Astrocyte (in vitro differentiated cells and primary cell): ENCODE measurements around the gene RPL12. TPM values are rescaled to one million over a fixed set of nuclear protein-coding genes. Genes with fewer than 3 reads are reported as not detected.

Source experiments
- DNase-seq: peaks from one replicate; pipeline ENCODE4 v3.0.0-alpha.2; 2010; ENCODE audit warnings: low read depth
- FAIRE-seq: peaks from 2 replicates; lab custom pipeline; 2011; peaks lifted over from hg19 to GRCh38; lab: Jason Lieb, UNC
- H2AFZ ChIP-seq: 2 replicates; pipeline ENCODE4 v1.6.0; 2012; ENCODE audit warnings: low read depth, low read length, inconsistent platforms
- H3K27ac ChIP-seq: 2 replicates; pipeline ENCODE4 v1.5.1; 2011; ENCODE audit warnings: low read depth, low read length, inconsistent platforms
- H3K27me3 ChIP-seq: 2 replicates; pipeline ENCODE4 v1.6.0; 2011; ENCODE audit warnings: low read length, inconsistent platforms; ENCODE audit not compliant: insufficient read depth
- H3K36me3 ChIP-seq: 2 replicates; pipeline ENCODE4 v1.5.1; 2011; ENCODE audit warnings: low read length, inconsistent platforms; ENCODE audit not compliant: insufficient read depth
- H3K4me1 ChIP-seq: 2 replicates; pipeline ENCODE4 v1.5.1; 2011; ENCODE audit warnings: low read length, inconsistent platforms; ENCODE audit not compliant: insufficient read depth
- H3K4me2 ChIP-seq: 2 replicates; pipeline ENCODE4 v1.6.0; 2012; ENCODE audit warnings: low read length, inconsistent platforms
- H3K4me3 ChIP-seq: 2 replicates; pipeline ENCODE4 v1.5.1; 2011; ENCODE audit warnings: low read depth, mild to moderate bottlenecking, low read length, inconsistent platforms; ENCODE audit not compliant: insufficient read depth
- H3K79me2 ChIP-seq: 2 replicates; pipeline ENCODE4 v1.6.0; 2012; ENCODE audit warnings: mild to moderate bottlenecking, low read length, inconsistent platforms; ENCODE audit not compliant: insufficient read depth
- H3K9ac ChIP-seq: 2 replicates; pipeline ENCODE4 v1.6.0; 2012; ENCODE audit warnings: mild to moderate bottlenecking, low read length, inconsistent platforms
- H3K9me3 ChIP-seq: 2 replicates; pipeline ENCODE4 v1.5.1; 2012; ENCODE audit warnings: low read depth, mild to moderate bottlenecking, low read length, inconsistent platforms; ENCODE audit not compliant: insufficient read depth
- H4K20me1 ChIP-seq: 2 replicates; pipeline ENCODE4 v1.6.0; 2012; ENCODE audit warnings: low read length, inconsistent platforms; ENCODE audit not compliant: insufficient read depth
- H3K27ac Mint-ChIP-seq: one replicate; pipeline ENCODE4 v1.8.0; 2021; ENCODE audit warnings: mild to moderate bottlenecking, mixed read lengths; ENCODE audit not compliant: unreplicated experiment
- H3K27me3 Mint-ChIP-seq: one replicate; pipeline ENCODE4 v1.8.0; 2021; ENCODE audit warnings: low read depth, mixed read lengths; ENCODE audit not compliant: unreplicated experiment
- H3K36me3 Mint-ChIP-seq: one replicate; pipeline ENCODE4 v1.8.0; 2021; ENCODE audit warnings: low read depth, mixed read lengths; ENCODE audit not compliant: unreplicated experiment
- H3K4me1 Mint-ChIP-seq: one replicate; pipeline ENCODE4 v1.8.0; 2021; ENCODE audit warnings: low read depth, mixed read lengths; ENCODE audit not compliant: unreplicated experiment
- H3K4me3 Mint-ChIP-seq: one replicate; pipeline ENCODE4 v1.8.0; 2021; ENCODE audit warnings: mild to moderate bottlenecking, moderate library complexity, mixed read lengths; ENCODE audit not compliant: unreplicated experiment
- H3K9me3 Mint-ChIP-seq: one replicate; pipeline ENCODE4 v1.8.0; 2021; ENCODE audit warnings: mild to moderate bottlenecking, mixed read lengths; ENCODE audit not compliant: unreplicated experiment
- CTCF ChIP-seq: IDR thresholded peaks from 2 replicates; pipeline ENCODE4 v1.5.1; 2011; ENCODE audit warnings: low read depth, mild to moderate bottlenecking, inconsistent platforms, low read length, moderate library complexity; ENCODE audit not compliant: insufficient read depth
- EZH2 ChIP-seq: IDR thresholded peaks from 2 replicates; pipeline ENCODE4 v1.6.1; 2012; ENCODE audit warnings: mild to moderate bottlenecking, low read length, inconsistent platforms; ENCODE audit not compliant: insufficient read depth
- total RNA-seq: library from RNA; stranded (reverse); gene quantifications from 2 replicates; pipeline ENCODE4 v1.2.1, GENCODE V29; 2021

The RPL12 gene
- total RNA-seq, 1 donor from 2014 or later = 1,189 TPM

- Mint-ChIP-seq H3K4me3 (no peak overlapping the region), H3K9me3 (no peaks in the 10 kb centered on the region), H3K4me1 (no peaks in the 10 kb centered on the region), H3K27me3 (no peaks in the 10 kb centered on the region), H3K36me3 (peaks cover 6% of the 10 kb centered on the region), H3K27ac (no peak overlapping the region)
- no peaks in the 10 kb centered on the region for H3K36me3 ChIP-seq
- H2AFZ ChIP-seq = no peak overlapping the region
- FAIRE-seq (no peak), DNase-seq (no peak)
- H3K79me2 ChIP-seq = peaks cover 6% of the 10 kb centered on the region
- peaks cover 9% of the 10 kb centered on the region for H4K20me1 ChIP-seq
- no peaks in the 10 kb centered on the region for H3K9me3 ChIP-seq
- H3K27me3 ChIP-seq = no peaks in the 10 kb centered on the region
- TF ChIP-seq CTCF = no peak
- TF ChIP-seq EZH2 = no peak
- H3K4me3 ChIP-seq = no peak overlapping the region
- no peaks in the 10 kb centered on the region for H3K4me1 ChIP-seq
- no peak overlapping the region for H3K9ac ChIP-seq
- H3K4me2 ChIP-seq = no peak overlapping the region
- no peak overlapping the region for H3K27ac ChIP-seq
Measured at GRCh38 chr9:127403507-127404192, 47.6 kb downstream of the RPL12 start.

DNA sequence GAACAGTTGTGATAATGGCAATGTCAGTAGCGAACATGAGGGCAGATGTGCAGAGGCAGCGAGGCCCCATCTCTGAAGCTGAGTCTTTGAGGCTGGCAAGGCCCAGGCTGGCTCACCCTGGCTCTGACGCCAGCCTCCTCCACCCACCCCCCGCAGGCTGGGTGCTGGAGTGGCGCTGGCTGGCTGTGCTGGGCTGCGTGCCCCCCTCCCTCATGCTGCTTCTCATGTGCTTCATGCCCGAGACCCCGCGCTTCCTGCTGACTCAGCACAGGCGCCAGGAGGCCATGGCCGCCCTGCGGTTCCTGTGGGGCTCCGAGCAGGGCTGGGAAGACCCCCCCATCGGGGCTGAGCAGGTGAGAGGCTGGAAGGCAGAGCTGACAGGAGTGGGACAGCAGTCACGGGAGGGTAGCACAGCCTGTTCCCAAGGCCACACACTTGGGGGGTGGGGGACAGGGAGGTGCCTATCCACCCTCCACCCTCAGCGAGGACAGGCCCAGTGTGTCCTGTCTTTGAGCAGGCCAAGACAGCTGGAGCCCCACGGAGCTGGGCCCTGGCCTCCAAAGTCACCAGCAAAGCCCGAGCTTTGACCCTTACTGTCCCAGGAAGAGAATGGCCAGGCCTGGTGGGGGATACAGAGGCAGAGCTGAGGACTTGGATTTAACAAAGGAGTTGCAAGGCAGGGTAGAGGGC, 48.7 kb downstream of the RPL12 start:
- no peak overlapping the region for H3K4me2 ChIP-seq
- H3K4me3 Mint-ChIP-seq = no peak overlapping the region
- H3K36me3 Mint-ChIP-seq = peaks cover 6% of the 10 kb centered on the region
- H3K27me3 ChIP-seq = no peaks in the 10 kb centered on the region
- DNase-seq = no peak
- FAIRE-seq = no peak
- no peaks in the 10 kb centered on the region for H3K4me1 Mint-ChIP-seq
- TF ChIP-seq EZH2 (no peak), CTCF (no peak)
- H3K9ac ChIP-seq = no peak overlapping the region
- H3K27ac ChIP-seq = no peak overlapping the region
- H3K79me2 ChIP-seq = peaks cover 15% of the 10 kb centered on the region
- no peak overlapping the region for H3K4me3 ChIP-seq
- peaks cover 5% of the 10 kb centered on the region for H3K4me1 ChIP-seq
- peaks cover 16% of the 10 kb centered on the region for H4K20me1 ChIP-seq
- H3K27me3 Mint-ChIP-seq = no peaks in the 10 kb centered on the region
- H2AFZ ChIP-seq = no peak overlapping the region
- no peak overlapping the region for H3K27ac Mint-ChIP-seq
- no peaks in the 10 kb centered on the region for H3K9me3 ChIP-seq
- H3K36me3 ChIP-seq = no peaks in the 10 kb centered on the region
- H3K9me3 Mint-ChIP-seq = no peaks in the 10 kb centered on the region

DNA sequence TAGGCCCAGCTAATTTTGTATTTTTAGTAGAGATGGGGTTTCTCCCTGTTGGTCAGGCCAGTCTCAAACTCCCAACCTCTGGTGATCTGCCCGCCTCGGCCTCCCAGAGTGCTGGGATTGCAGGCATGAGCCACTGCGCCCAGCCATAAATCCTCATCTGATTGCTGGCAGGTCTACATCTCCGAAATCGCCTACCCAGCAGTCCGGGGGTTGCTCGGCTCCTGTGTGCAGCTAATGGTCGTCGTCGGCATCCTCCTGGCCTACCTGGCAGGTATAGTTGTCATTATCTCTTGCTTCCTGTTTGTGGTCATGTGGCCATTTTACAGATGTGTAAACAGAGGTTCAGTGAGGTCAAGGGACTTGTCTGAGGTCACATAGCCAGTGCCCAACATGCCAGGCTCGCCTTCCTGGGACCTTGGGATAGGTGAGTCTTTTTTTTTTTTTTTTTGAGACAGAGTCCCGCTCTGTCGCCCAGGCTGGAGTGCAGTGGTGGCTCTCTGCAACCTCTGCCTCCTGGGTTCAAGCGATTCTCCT, 51.4 kb downstream of the RPL12 start:
- H3K79me2 ChIP-seq = peaks cover 15% of the 10 kb centered on the region
- H2AFZ ChIP-seq = no peak overlapping the region
- no peak overlapping the region for H3K9ac ChIP-seq
- DNase-seq = no peak
- Mint-ChIP-seq H3K4me3 (no peak overlapping the region), H3K27me3 (no peaks in the 10 kb centered on the region), H3K27ac (no peak overlapping the region), H3K4me1 (peaks cover 2% of the 10 kb centered on the region), H3K36me3 (peaks cover 3% of the 10 kb centered on the region), H3K9me3 (no peaks in the 10 kb centered on the region)
- FAIRE-seq = no peak
- TF ChIP-seq CTCF (no peak), EZH2 (no peak)
- no peaks in the 10 kb centered on the region for H3K9me3 ChIP-seq
- no peak overlapping the region for H3K4me2 ChIP-seq
- no peaks in the 10 kb centered on the region for H3K36me3 ChIP-seq
- H4K20me1 ChIP-seq = peaks cover 16% of the 10 kb centered on the region
- no peak overlapping the region for H3K27ac ChIP-seq
- peaks cover 15% of the 10 kb centered on the region for H3K27me3 ChIP-seq
- H3K4me3 ChIP-seq = no peak overlapping the region
- peaks cover 10% of the 10 kb centered on the region for H3K4me1 ChIP-seq
